ENCODE measurements around the gene DENND1C. TPM values are rescaled to one million over a fixed set of nuclear protein-coding genes. Genes with fewer than 3 reads are reported as not detected.

Gene DENND1C
- total and polyA plus RNA-seq, 9 donors, result 0.63 to 2.3 (median 1.00) TPM

DNA sequence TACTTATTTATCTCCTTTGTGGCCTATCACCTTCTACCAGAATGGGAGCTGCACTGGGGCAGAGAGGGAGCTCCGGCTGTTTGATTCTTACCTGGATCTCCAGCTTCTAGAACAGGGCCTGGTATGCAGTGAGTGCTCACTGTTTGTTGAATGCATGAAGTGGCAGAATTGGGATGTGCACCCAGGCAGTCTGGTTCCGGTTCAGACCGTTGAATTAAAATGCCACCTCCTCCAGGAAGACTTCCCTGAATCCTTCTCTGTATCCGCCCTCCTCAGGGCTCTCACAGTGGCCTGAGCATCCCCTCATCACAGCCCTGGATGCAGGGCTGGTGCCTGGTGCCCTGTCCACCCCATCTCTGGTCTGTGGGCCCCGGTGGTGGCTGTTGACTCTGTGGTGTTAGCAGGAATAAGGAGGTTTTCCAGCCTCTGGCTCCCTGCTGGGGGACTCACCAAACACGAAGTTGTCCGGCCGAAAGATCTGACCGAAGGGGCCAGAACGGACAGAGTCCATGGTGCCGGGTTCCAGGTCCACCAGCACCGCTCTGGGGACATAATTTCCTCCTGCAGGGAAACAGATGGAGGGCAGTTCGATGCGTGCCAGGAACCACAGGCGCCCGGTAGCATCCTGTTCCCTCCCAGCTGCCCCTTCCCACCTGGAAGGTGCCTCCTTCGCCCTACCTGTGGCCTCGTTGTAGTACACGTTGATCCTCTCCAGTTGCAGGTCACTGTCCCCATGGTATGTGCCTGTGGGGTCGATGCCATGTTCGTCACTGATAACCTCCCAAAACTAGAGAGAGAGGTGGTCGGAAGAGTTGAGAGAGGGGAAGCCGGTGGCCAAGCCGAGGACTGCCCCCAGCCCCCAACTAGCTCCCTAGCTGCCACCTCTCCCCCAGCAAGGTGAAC is 19.5 kb upstream of the DENND1C start:
- WGBS, 3 donors, result 52 to 62% (median 60%) methylated on average over 23 to 24 of the region's 24 CpGs
- Histone ChIP-seq H3K27ac (no peak overlapping the region), H3K4me1 (ENCODE audit: insufficient read depth) (no peaks in the 10 kb centered on the region), H3K27me3 (no peaks in the 10 kb centered on the region), H3K36me3 (no peaks in the 10 kb centered on the region), H3K4me3 (no peak overlapping the region), H3K9me3 (no peaks in the 10 kb centered on the region)
- DNase-seq, result no peak
- intact Hi-C loops (cut with DNase I), result no loop called here
- TF ChIP-seq, protein P1, sequence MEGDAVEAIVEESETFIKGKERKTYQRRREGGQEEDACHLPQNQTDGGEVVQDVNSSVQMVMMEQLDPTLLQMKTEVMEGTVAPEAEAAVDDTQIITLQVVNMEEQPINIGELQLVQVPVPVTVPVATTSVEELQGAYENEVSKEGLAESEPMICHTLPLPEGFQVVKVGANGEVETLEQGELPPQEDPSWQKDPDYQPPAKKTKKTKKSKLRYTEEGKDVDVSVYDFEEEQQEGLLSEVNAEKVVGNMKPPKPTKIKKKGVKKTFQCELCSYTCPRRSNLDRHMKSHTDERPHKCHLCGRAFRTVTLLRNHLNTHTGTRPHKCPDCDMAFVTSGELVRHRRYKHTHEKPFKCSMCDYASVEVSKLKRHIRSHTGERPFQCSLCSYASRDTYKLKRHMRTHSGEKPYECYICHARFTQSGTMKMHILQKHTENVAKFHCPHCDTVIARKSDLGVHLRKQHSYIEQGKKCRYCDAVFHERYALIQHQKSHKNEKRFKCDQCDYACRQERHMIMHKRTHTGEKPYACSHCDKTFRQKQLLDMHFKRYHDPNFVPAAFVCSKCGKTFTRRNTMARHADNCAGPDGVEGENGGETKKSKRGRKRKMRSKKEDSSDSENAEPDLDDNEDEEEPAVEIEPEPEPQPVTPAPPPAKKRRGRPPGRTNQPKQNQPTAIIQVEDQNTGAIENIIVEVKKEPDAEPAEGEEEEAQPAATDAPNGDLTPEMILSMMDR (IDR thresholded peaks at IDR 0.05), result no peak
- TF ChIP-seq POLR2A (IDR thresholded peaks at IDR 0.05) (no peak), EP300 (IDR thresholded peaks at IDR 0.05) (no peak)

DNA sequence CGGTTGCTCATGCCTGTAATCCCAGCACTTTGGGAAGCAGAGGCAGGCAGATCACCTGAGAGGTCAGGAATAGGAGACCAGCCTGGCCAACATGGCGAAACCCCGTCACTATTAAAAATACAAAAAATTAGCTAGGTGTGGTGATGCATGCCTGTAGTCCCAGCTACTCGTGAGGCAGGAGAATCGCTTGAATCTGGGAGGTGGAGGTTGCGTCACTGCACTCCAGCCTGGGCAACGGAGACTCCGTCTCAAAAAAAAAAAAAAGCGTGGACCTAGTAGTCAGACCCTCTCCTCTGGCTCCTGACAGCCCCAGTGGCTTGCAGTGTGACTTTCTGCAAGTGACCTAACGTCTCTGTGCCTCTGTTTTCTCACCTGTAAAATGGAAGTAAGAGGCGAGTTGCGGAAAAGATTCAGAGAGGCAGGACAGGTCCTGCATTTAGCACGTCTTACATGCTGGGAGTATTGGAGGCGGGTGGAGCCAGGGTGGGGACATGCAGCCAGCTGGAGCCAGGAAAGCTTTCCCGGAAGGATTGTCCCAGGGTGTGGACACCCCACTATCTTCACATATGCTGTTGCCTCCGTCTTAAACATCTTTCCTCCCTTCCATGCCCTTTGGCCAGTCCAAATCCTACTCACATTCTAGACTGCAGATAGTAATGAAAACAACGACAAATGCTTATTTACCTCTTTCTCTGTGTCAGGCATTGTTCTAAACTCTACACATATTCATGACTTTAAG is 17.6 kb upstream of the DENND1C start:
- 61 to 67% (median 62%) methylated on average over 17 of the region's 17 CpGs for WGBS, 3 donors
- Histone ChIP-seq H3K4me3 (no peak overlapping the region), H3K36me3 (no peaks in the 10 kb centered on the region), H3K27ac (no peak overlapping the region), H3K27me3 (no peaks in the 10 kb centered on the region), H3K4me1 (ENCODE audit: insufficient read depth) (no peaks in the 10 kb centered on the region), H3K9me3 (no peaks in the 10 kb centered on the region)
- TF ChIP-seq POLR2A (IDR thresholded peaks at IDR 0.05) (no peak), EP300 (IDR thresholded peaks at IDR 0.05) (no peak)
- TF ChIP-seq, protein P1 (IDR thresholded peaks at IDR 0.05), result no peak
- no peak for DNase-seq
- intact Hi-C loops (cut with DNase I), result no loop called here

DNA sequence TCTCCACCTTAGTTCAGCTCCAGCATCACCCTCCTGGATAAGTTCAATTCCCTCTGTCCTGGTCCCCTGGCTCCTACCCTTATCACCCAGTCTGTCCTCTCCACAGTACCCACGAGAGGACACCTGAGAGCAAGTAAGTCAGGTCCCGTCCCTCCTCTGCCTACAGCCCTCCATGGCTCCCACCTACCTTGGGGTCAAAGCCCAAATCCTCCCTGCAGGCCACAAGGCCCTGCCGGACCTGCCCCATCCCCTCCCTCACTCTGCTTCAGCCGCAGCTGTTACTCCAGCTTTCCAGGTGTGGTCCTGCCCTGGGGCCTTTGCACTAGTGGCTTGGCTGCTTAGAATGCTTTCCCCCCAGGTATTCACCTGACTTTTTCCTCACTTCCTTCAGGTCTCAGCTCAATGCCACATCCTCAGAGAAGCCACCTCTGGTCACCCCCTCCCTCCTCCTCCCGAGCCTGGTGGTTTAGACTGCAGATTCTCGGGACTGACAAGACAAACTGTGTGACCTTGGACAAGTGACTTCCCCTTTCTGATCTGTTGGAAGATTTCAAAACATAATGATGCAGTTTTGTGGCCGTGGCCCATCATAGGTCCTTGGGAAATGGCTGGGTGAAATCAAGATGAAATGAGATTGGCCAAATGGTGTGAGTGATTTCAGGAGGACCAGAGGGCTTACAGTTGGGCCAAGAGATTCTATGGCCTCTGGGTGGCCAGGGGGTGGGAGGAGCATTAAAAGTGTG is 16.9 kb upstream of the DENND1C start:
- no peak for DNase-seq
- 61 to 69% (median 65%) methylated on average over 7 of the region's 7 CpGs for WGBS, 3 donors
- no peak overlapping the region for H3K27ac ChIP-seq

More for the DNA sequence above, 16.9 kb upstream of the DENND1C start:
- no peak for TF ChIP-seq EP300 (IDR thresholded peaks at IDR 0.05)
- TF ChIP-seq POLR2A (IDR thresholded peaks at IDR 0.05), result no peak
- TF ChIP-seq, protein P1 (IDR thresholded peaks at IDR 0.05), result no peak
- intact Hi-C loops (cut with DNase I), result no loop called here
- no peaks in the 10 kb centered on the region for H3K4me1 ChIP-seq (ENCODE audit: insufficient read depth)
- H3K27me3 ChIP-seq, result no peaks in the 10 kb centered on the region
- H3K4me3 ChIP-seq, result no peak overlapping the region
- no peaks in the 10 kb centered on the region for H3K9me3 ChIP-seq
- no peaks in the 10 kb centered on the region for H3K36me3 ChIP-seq

Measured in ovary (tissue), 9 donors.